Measurements from ENCODE around the gene LDLRAD2. TPM values are rescaled to one million over a fixed set of nuclear protein-coding genes. Genes with fewer than 3 reads are reported as not detected.

LDLRAD2 gene
- total and polyA plus RNA-seq, 7 experiments from 2014 or later: 0.66 to 0.86 TPM; not detected in 5

GRCh38 chr1:21830792-21831453 lies 18.9 kb downstream of the LDLRAD2 start:
- Histone ChIP-seq H3K4me3 (ENCODE audit: low read length) (no peak overlapping the region), H3K9me3 (ENCODE audit: control insufficient read depth in 2 of 3, low read length in 3 of 3) (peaks cover 0 to 21% (median 0%) of the 10 kb centered on the region in 3 experiments), H3K36me3 (ENCODE audit: control insufficient read depth in 2 of 3, insufficient read depth in 3 of 3, low read length in 3 of 3) (peaks cover 0 to 30% (median 0%) of the 10 kb centered on the region in 3 experiments), H3K27ac (ENCODE audit: low read depth, low read length) (no peak overlapping the region), H3K4me1 (ENCODE audit: control insufficient read depth in 2 of 2, insufficient read depth in 2 of 2, low read length in 2 of 2) (no peaks in the 10 kb centered on the region), H3K27me3 (ENCODE audit: control insufficient read depth in 2 of 2, insufficient read depth in 2 of 2, low read length in 2 of 2) (no peaks in the 10 kb centered on the region)
- Mint-ChIP-seq H3K27me3 (no peaks in the 10 kb centered on the region), H3K27ac (no peak overlapping the region), H3K9me3 (peaks cover 5 to 25% (median 12%) of the 10 kb centered on the region in 11 donors), H3K36me3 (peaks cover 19 to 25% (median 24%) of the 10 kb centered on the region in 5 donors), H3K4me1 (peaks cover 0 to 2% (median 0%) of the 10 kb centered on the region in 7 donors), H3K4me3 (no peak overlapping the region)
- ChIA-PET POLR2A (no interaction called here), CTCF (interaction anchor here (0.5 kb wide), 1 partner anchor 31 kb away, joined by 4 read pairs; no protein-coding TSS in a partner anchor)
- ATAC-seq (peak; percentile 22), DNase-seq (no peak)
- intact Hi-C loops (cut with micrococcal nuclease): no loop called here

DNA sequence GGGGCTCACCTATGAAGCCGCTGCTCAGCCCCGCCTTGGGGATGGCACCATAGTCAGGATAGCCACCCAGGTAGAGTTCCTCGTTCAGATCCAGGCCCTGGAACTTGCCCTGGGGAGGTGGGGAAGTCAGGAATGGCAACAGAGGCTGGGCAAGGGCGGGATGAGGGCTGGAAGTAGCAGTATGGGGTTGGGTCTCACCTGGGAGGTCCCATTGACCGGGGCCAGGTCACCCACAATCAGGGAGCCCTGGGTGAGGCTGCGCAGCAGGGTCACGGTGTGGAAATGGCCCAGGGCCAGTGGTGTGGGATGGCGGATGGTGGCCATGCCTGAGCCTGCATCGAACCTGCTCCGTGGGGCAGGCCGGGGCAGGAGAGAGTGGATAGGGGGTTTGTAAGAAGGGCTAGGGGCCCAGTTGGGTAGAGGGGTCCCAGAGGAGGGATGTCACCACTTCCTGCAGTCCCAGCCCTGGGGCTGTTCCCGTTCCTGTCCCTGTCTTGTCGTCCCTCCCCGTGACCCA lies 19.4 kb downstream of the LDLRAD2 start:
- H3K9me3 ChIP-seq (ENCODE audit: control insufficient read depth in 2 of 3, low read length in 3 of 3): peaks cover 0 to 21% (median 0%) of the 10 kb centered on the region in 3 experiments
- Mint-ChIP-seq H3K9me3 (peaks cover 5 to 25% (median 12%) of the 10 kb centered on the region in 11 donors), H3K4me1 (peaks cover 0 to 2% (median 0%) of the 10 kb centered on the region in 7 donors), H3K36me3 (peaks cover 19 to 25% (median 24%) of the 10 kb centered on the region in 5 donors), H3K4me3 (no peak overlapping the region), H3K27me3 (no peaks in the 10 kb centered on the region), H3K27ac (no peak overlapping the region)
- H3K36me3 ChIP-seq (ENCODE audit: control insufficient read depth in 2 of 3, insufficient read depth in 3 of 3, low read length in 3 of 3): peaks cover 0 to 30% (median 0%) of the 10 kb centered on the region in 3 experiments
- intact Hi-C loops (cut with micrococcal nuclease): no loop called here
- no peak overlapping the region for H3K27ac ChIP-seq (ENCODE audit: low read depth, low read length)
- ChIA-PET CTCF (interaction anchor here (0.5 kb wide), 1 partner anchor 30 kb away, joined by 4 read pairs; no protein-coding TSS in a partner anchor), POLR2A (no interaction called here)
- no peaks in the 10 kb centered on the region for H3K4me1 ChIP-seq (ENCODE audit: control insufficient read depth in 2 of 2, insufficient read depth in 2 of 2, low read length in 2 of 2)
- H3K4me3 ChIP-seq (ENCODE audit: low read length): no peak overlapping the region
- ATAC-seq (no peak), DNase-seq (no peak)
- H3K27me3 ChIP-seq (ENCODE audit: control insufficient read depth in 2 of 2, insufficient read depth in 2 of 2, low read length in 2 of 2): no peaks in the 10 kb centered on the region

DNA sequence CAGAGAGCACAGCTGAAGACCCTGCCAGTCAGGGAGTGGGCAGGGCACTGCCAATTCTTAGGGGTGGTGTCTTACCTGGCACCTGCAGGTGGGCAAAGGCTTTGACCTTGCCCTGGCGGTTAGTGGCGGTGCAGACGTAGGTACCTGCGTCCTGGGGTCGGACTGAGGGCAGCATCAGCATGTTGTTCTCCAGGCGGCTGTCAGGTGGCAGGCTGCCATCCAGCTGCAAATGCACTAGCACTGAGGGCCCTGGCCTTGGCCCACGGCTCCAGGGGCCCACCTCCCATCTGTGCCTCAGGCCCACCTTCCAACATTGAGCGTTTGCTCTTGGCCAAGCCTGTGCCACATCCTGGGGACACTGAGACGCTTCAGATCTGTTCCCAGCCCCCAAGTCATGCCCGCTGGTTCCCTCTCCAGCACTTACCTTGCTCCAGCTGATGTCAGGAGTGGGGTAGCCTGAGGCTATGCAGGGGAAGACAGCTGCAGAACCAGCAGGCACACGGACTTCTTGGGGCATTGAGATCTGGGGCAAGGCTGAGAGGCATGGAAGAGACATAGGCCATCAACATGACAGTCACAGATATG lies 21.4 kb downstream of the LDLRAD2 start:
- Mint-ChIP-seq H3K27me3 (no peaks in the 10 kb centered on the region), H3K4me1 (peaks cover 0 to 2% (median 0%) of the 10 kb centered on the region in 7 donors), H3K9me3 (peaks cover 5 to 25% (median 12%) of the 10 kb centered on the region in 11 donors), H3K27ac (no peak overlapping the region), H3K36me3 (peaks cover 19 to 25% (median 24%) of the 10 kb centered on the region in 5 donors), H3K4me3 (no peak overlapping the region)
- no peak overlapping the region for H3K4me3 ChIP-seq (ENCODE audit: low read length)
- intact Hi-C loops (cut with micrococcal nuclease): no loop called here
- no peak overlapping the region for H3K27ac ChIP-seq (ENCODE audit: low read depth, low read length)
- ChIA-PET CTCF (no interaction called here), POLR2A (no interaction called here)
- H3K36me3 ChIP-seq (ENCODE audit: control insufficient read depth in 2 of 3, insufficient read depth in 3 of 3, low read length in 3 of 3): peaks cover 0 to 30% (median 0%) of the 10 kb centered on the region in 3 experiments
- DNase-seq (no peak), ATAC-seq (no peak)
- peaks cover 0 to 21% (median 0%) of the 10 kb centered on the region in 3 experiments for H3K9me3 ChIP-seq (ENCODE audit: control insufficient read depth in 2 of 3, low read length in 3 of 3)
- H3K27me3 ChIP-seq (ENCODE audit: control insufficient read depth in 2 of 2, insufficient read depth in 2 of 2, low read length in 2 of 2): no peaks in the 10 kb centered on the region
- H3K4me1 ChIP-seq (ENCODE audit: control insufficient read depth in 2 of 2, insufficient read depth in 2 of 2, low read length in 2 of 2): no peaks in the 10 kb centered on the region

GRCh38 chr1:21834094-21834493 lies 22.0 kb downstream of the LDLRAD2 start:
- H3K36me3 Mint-ChIP-seq: peaks cover 19 to 25% (median 24%) of the 10 kb centered on the region in 5 donors
- H3K36me3 ChIP-seq (ENCODE audit: control insufficient read depth in 2 of 3, insufficient read depth in 3 of 3, low read length in 3 of 3): peaks cover 0 to 30% (median 0%) of the 10 kb centered on the region in 3 experiments
- no peaks in the 10 kb centered on the region for H3K27me3 ChIP-seq (ENCODE audit: control insufficient read depth in 2 of 2, insufficient read depth in 2 of 2, low read length in 2 of 2)
- DNase-seq: no peak
- H3K4me1 Mint-ChIP-seq: peaks cover 0 to 2% (median 0%) of the 10 kb centered on the region in 7 donors
- POLR2A ChIA-PET: no interaction called here
- H3K27ac Mint-ChIP-seq: no peak overlapping the region
- no peaks in the 10 kb centered on the region for H3K27me3 Mint-ChIP-seq
- H3K9me3 ChIP-seq (ENCODE audit: control insufficient read depth in 2 of 3, low read length in 3 of 3): peaks cover 0 to 21% (median 0%) of the 10 kb centered on the region in 3 experiments
- no peak overlapping the region for H3K4me3 Mint-ChIP-seq
- CTCF ChIA-PET: no interaction called here
- H3K4me3 ChIP-seq (ENCODE audit: low read length): no peak overlapping the region
- no peak for ATAC-seq
- H3K4me1 ChIP-seq (ENCODE audit: control insufficient read depth in 2 of 2, insufficient read depth in 2 of 2, low read length in 2 of 2): no peaks in the 10 kb centered on the region
- H3K27ac ChIP-seq (ENCODE audit: low read depth, low read length): no peak overlapping the region
- H3K9me3 Mint-ChIP-seq: peaks cover 5 to 25% (median 12%) of the 10 kb centered on the region in 11 donors
- intact Hi-C loops (cut with micrococcal nuclease): no loop called here

GRCh38 chr1:21834666-21835065 lies 22.6 kb downstream of the LDLRAD2 start:
- H3K9me3 Mint-ChIP-seq: peaks cover 5 to 25% (median 12%) of the 10 kb centered on the region in 11 donors
- DNase-seq: no peak
- peaks cover 0 to 21% (median 0%) of the 10 kb centered on the region in 3 experiments for H3K9me3 ChIP-seq (ENCODE audit: control insufficient read depth in 2 of 3, low read length in 3 of 3)
- intact Hi-C loops (cut with micrococcal nuclease): no loop called here
- no peak for ATAC-seq
- no peak overlapping the region for H3K4me3 ChIP-seq (ENCODE audit: low read length)
- H3K36me3 ChIP-seq (ENCODE audit: control insufficient read depth in 2 of 3, insufficient read depth in 3 of 3, low read length in 3 of 3): peaks cover 0 to 30% (median 0%) of the 10 kb centered on the region in 3 experiments
- H3K4me3 Mint-ChIP-seq: no peak overlapping the region
- H3K27me3 Mint-ChIP-seq: no peaks in the 10 kb centered on the region
- H3K4me1 ChIP-seq (ENCODE audit: control insufficient read depth in 2 of 2, insufficient read depth in 2 of 2, low read length in 2 of 2): no peaks in the 10 kb centered on the region
- no peaks in the 10 kb centered on the region for H3K27me3 ChIP-seq (ENCODE audit: control insufficient read depth in 2 of 2, insufficient read depth in 2 of 2, low read length in 2 of 2)
- peaks cover 0 to 2% (median 0%) of the 10 kb centered on the region in 7 donors for H3K4me1 Mint-ChIP-seq
- H3K27ac Mint-ChIP-seq: no peak overlapping the region
- no peak overlapping the region for H3K27ac ChIP-seq (ENCODE audit: low read depth, low read length)
- ChIA-PET CTCF (interaction anchor here (0.8 kb wide), 1 partner anchor 128 kb away, joined by 3 read pairs; no protein-coding TSS in a partner anchor), POLR2A (no interaction called here)
- H3K36me3 Mint-ChIP-seq: peaks cover 19 to 25% (median 24%) of the 10 kb centered on the region in 5 donors

GRCh38 chr1:21836010-21836409 lies 23.9 kb downstream of the LDLRAD2 start:
- Mint-ChIP-seq H3K27ac (no peak overlapping the region), H3K4me3 (no peak overlapping the region), H3K9me3 (peaks cover 5 to 25% (median 12%) of the 10 kb centered on the region in 11 donors), H3K4me1 (peaks cover 0 to 2% (median 0%) of the 10 kb centered on the region in 7 donors), H3K27me3 (no peaks in the 10 kb centered on the region), H3K36me3 (peaks cover 19 to 25% (median 24%) of the 10 kb centered on the region in 5 donors)
- ChIA-PET CTCF (no interaction called here), POLR2A (no interaction called here)
- DNase-seq: no peak
- Histone ChIP-seq H3K36me3 (ENCODE audit: control insufficient read depth in 2 of 3, insufficient read depth in 3 of 3, low read length in 3 of 3) (peaks cover 0 to 30% (median 0%) of the 10 kb centered on the region in 3 experiments), H3K4me3 (ENCODE audit: low read length) (no peak overlapping the region), H3K27ac (ENCODE audit: low read depth, low read length) (no peak overlapping the region), H3K27me3 (ENCODE audit: control insufficient read depth in 2 of 2, insufficient read depth in 2 of 2, low read length in 2 of 2) (no peaks in the 10 kb centered on the region), H3K9me3 (ENCODE audit: control insufficient read depth in 2 of 3, low read length in 3 of 3) (peaks cover 0 to 21% (median 0%) of the 10 kb centered on the region in 3 experiments), H3K4me1 (ENCODE audit: control insufficient read depth in 2 of 2, insufficient read depth in 2 of 2, low read length in 2 of 2) (no peaks in the 10 kb centered on the region)
- intact Hi-C loops (cut with micrococcal nuclease): no loop called here
- no peak for ATAC-seq
